Heart left ventricle (tissue), 16 donors: ENCODE measurements around the gene NCR3LG1. TPM values are rescaled to one million over a fixed set of nuclear protein-coding genes. Genes with fewer than 3 reads are reported as not detected.
A peak's percentile ranks its signal among the peaks of the same experiment; 100 is the strongest.

Experiments used
- ATAC-seq, 4 donors: fragments of 200-7000 bp; cut with Tn5 transposase; one replicate each; pipeline ENCODE4 v1.9.1; 2020 to 2022; ENCODE audit warnings: moderate library complexity in 4 of 4, mild to moderate bottlenecking in 3 of 4, moderate number of reproducible peaks in 1 of 4
- DNase-seq, 5 donors: peaks; one replicate each; pipeline ENCODE4 v3.0.0-alpha.2; 2020
- H3K27ac ChIP-seq, 12 donors: fragments of 200-600 bp; sonication (generic) in 4 of 12; one replicate each; pipeline versions ENCODE4 v1.5.0 to v1.8.0; 2016 to 2022; ENCODE audit warnings: mild to moderate bottlenecking in 2 of 12
- H3K27me3 ChIP-seq, 9 donors: fragments of 200-600 bp; sonication (generic) in 2 of 9; one replicate each; pipeline versions ENCODE4 v1.5.1 to v1.8.0; 2016 to 2022; ENCODE audit warnings: mild to moderate bottlenecking in 3 of 9
- H3K36me3 ChIP-seq, 9 donors: fragments of 200-600 bp; sonication (generic) in 2 of 9; one replicate each; pipeline versions ENCODE4 v1.5.0 to v1.8.0; 2018 to 2022; ENCODE audit warnings: mild to moderate bottlenecking in 2 of 9
- H3K4me1 ChIP-seq, 12 donors: fragments of 200-600 bp; sonication (generic) in 4 of 12; one replicate each; pipeline versions ENCODE4 v1.5.0 to v1.8.0; 2016 to 2022; ENCODE audit warnings: mild to moderate bottlenecking in 3 of 12
- H3K4me3 ChIP-seq, 12 donors: fragments of 200-600 bp; sonication (generic) in 4 of 12; one replicate each; pipeline versions ENCODE4 v1.5.0 to v1.8.0; 2017 to 2022; ENCODE audit warnings: mild to moderate bottlenecking in 9 of 12, moderate library complexity in 4 of 12
- H3K9me3 ChIP-seq, 12 donors: fragments of 200-600 bp; sonication (generic) in 4 of 12; one replicate each; pipeline versions ENCODE4 v1.5.0 to v1.8.0; 2016 to 2022; ENCODE audit warnings: mild to moderate bottlenecking in 1 of 12
- CTCF ChIP-seq, 12 donors: fragments of 200-600 bp; sonication (generic) in 4 of 12; IDR thresholded peaks; one replicate each; pipeline versions ENCODE4 v1.5.0 to v1.8.0; 2018 to 2022; ENCODE audit warnings: antibody characterized with exemption in 12 of 12, mild to moderate bottlenecking in 5 of 12
- POLR2A ChIP-seq, 2 donors: fragments of 450-650 bp; IDR thresholded peaks; one replicate each; pipeline ENCODE4 v1.6.1; 2017; ENCODE audit warnings: antibody characterized with exemption in 2 of 2, mild to moderate bottlenecking in 2 of 2, moderate library complexity in 2 of 2
- WGBS, 4 donors: extraction: QIAGEN DNeasy Blood & Tissue Kit in 2 of 4; methylation state at CpG; one replicate each; pipeline versions ENCODE4 v1.1.5 to v1.1.7; 2013 to 2018; 5-methylcytosine and 5-hydroxymethylcytosine counted together
- intact Hi-C, 10 donors: fragments of 100-400 bp; cut with DNase I; formaldehyde crosslinking; loops; one replicate each; pipeline versions ENCODE4 v1.11.1 to v1.14.2; 2022
- polyA plus RNA-seq, 2 donors: library from polyadenylated mRNA; stranded (reverse); fragments of 200-250 nt; gene quantifications; one replicate each; pipeline ENCODE4 v1.2.3, GENCODE V29; 2013
- total RNA-seq, 9 donors: library from RNA; depleted of rRNA in 2 of 9; stranded (reverse); fragments of >200 nt in 2 of 9; fragmentation: NEBNext Ultra II Directional in 3 of 9; extraction: Animal tissue kit (Norgen Biotek cat#: 25700) in 3 of 9; gene quantifications; one replicate each; pipeline versions ENCODE4 v1.1.0 to v1.2.4, GENCODE V29; 2016 to 2023
- donor health status: ischemic (EF 13 %, LVEDD 7.1; RV severe dilation, severe dysfunction).
- donor health status: healthy with polysubstance abuse.
- donor health status: DM: no; HTN: yes; CAD: no.
- donor health status: DM: no; HTN: no; CAD: no.
- donor health status: ischemic (EF 25% LVEDD 6.9; RV normal size, moderate dysfunction).
- donor health status: ischemic (EF 25% LVEDD 5.7; RV mildly dilated, moderate dysfunction).
- donor health status: healthy.
- donor health status: DM: yes; HTN: yes; CAD: no.
- donor health status: ischemic (EF 35%, LVEDD 5.7; RV mildly dilated, moderate dysfunction).
- donor health status: nonischemic (EF 11% LVEDD 7.7; RV severe dilation, severe dysfunction).
- donor health status: DM: yes; HTN: yes; CAD: no.
- donor health status: PGD.
- donor health status: ischemic (EF 29% LVEDD 5.4; RV normal size, mild dysfunction).
- donor health status: nonischemic (EF 23%, LVEDD 6.1; RV moderate dilation, normal function).

NCR3LG1 gene
- total and polyA plus RNA-seq, 11 donors = 0.27 to 4.0 (median 1.4) TPM

- H3K4me1 ChIP-seq = peaks cover 0 to 35% (median 17%) of the 10 kb centered on the region in 12 donors
- H3K27me3 ChIP-seq = no peaks in the 10 kb centered on the region
- no peaks in the 10 kb centered on the region for H3K9me3 ChIP-seq
- no peaks in the 10 kb centered on the region for H3K36me3 ChIP-seq
- H3K4me3 ChIP-seq = no peak overlapping the region
- intact Hi-C loops = no loop called here
- no peak overlapping the region for H3K27ac ChIP-seq
- 94 to 98% (median 96%) methylated on average over 7 of the region's 7 CpGs for WGBS, 4 donors
- TF ChIP-seq POLR2A (IDR thresholded peaks at IDR 0.05) (no peak), CTCF (IDR thresholded peaks at IDR 0.05) (no peak)
- ATAC-seq = no peak
- DNase-seq = peak in 1 of 5 donors; percentile 29
Measured at GRCh38 chr11:17408641-17409040, 57.0 kb downstream of the NCR3LG1 start.

- Histone ChIP-seq H3K4me3 (no peak overlapping the region), H3K4me1 (peaks cover 0 to 33% (median 10%) of the 10 kb centered on the region in 12 donors), H3K9me3 (no peaks in the 10 kb centered on the region), H3K27ac (peak overlapping the region in 3 of 12 donors; percentile 19 to 59 (median 34)), H3K36me3 (no peaks in the 10 kb centered on the region), H3K27me3 (no peaks in the 10 kb centered on the region)
- TF ChIP-seq CTCF (IDR thresholded peaks at IDR 0.05) (no peak), POLR2A (IDR thresholded peaks at IDR 0.05) (peak in 1 of 2 donors; percentile 14)
- peak in 3 of 4 donors; percentile 6 to 71 (median 60) for ATAC-seq
- intact Hi-C loops = no loop called here
- peak in 3 of 5 donors; percentile 41 to 74 (median 44) for DNase-seq
- 46 to 55% (median 51%) methylated on average over 11 of the region's 11 CpGs for WGBS, 4 donors
Measured at GRCh38 chr11:17410606-17411379, 59.2 kb downstream of the NCR3LG1 start.

GRCh38 chr11:17411418-17411817, 59.8 kb downstream of the NCR3LG1 start:
- no peak for TF ChIP-seq CTCF (IDR thresholded peaks at IDR 0.05)
- TF ChIP-seq POLR2A (IDR thresholded peaks at IDR 0.05) = no peak
- Histone ChIP-seq H3K9me3 (no peaks in the 10 kb centered on the region), H3K4me3 (no peak overlapping the region), H3K4me1 (peaks cover 0 to 32% (median 4%) of the 10 kb centered on the region in 12 donors), H3K36me3 (no peaks in the 10 kb centered on the region), H3K27ac (peak overlapping the region in 1 of 12 donors; percentile 59), H3K27me3 (no peaks in the 10 kb centered on the region)
- DNase-seq (no peak), ATAC-seq (no peak)
- 64 to 76% (median 67%) methylated on average over 6 of the region's 6 CpGs for WGBS, 4 donors
- intact Hi-C loops = no loop called here

- intact Hi-C loops = no loop called here
- Histone ChIP-seq H3K27ac (no peak overlapping the region), H3K4me3 (no peak overlapping the region), H3K4me1 (peaks cover 0 to 22% (median 0%) of the 10 kb centered on the region in 12 donors), H3K27me3 (no peaks in the 10 kb centered on the region), H3K9me3 (no peaks in the 10 kb centered on the region), H3K36me3 (no peaks in the 10 kb centered on the region)
- WGBS, 4 donors = 79 to 83% (median 79%) methylated on average over 9 of the region's 9 CpGs
- DNase-seq = no peak
- no peak for TF ChIP-seq CTCF (IDR thresholded peaks at IDR 0.05)
- no peak for TF ChIP-seq POLR2A (IDR thresholded peaks at IDR 0.05)
- ATAC-seq = no peak
Measured at GRCh38 chr11:17412488-17413180, 61.0 kb downstream of the NCR3LG1 start.
